BE2C (cell line): ENCODE data around the gene TMEM198. TPM values are rescaled to one million over a fixed set of nuclear protein-coding genes. Genes with fewer than 3 reads are reported as not detected.
A peak's percentile ranks its signal among the peaks of the same experiment; 100 is the strongest.

Experiments
- DNase-seq: peaks from one replicate; pipeline ENCODE4 v3.0.0-alpha.2; 2020
- H3K27me3 ChIP-seq: fragments of 250-450 bp; sonication (Bioruptor Pico); 2 replicates; pipeline ENCODE4 v1.5.1; 2020; ENCODE audit warnings: mild to moderate bottlenecking
- H3K36me3 ChIP-seq: fragments of 250-450 bp; sonication (Bioruptor Pico); 2 replicates; pipeline ENCODE4 v1.5.1; 2020; ENCODE audit warnings: mild to moderate bottlenecking
- H3K4me1 ChIP-seq: fragments of 250-450 bp; sonication (Bioruptor Pico); 2 replicates; pipeline ENCODE4 v1.5.1; 2020
- H3K4me3 ChIP-seq: 2 replicates; pipeline ENCODE4 v1.5.1; 2011; ENCODE audit warnings: low read depth, low read length
- H3K9me3 ChIP-seq: fragments of 250-450 bp; sonication (Bioruptor Pico); 2 replicates; pipeline ENCODE4 v1.5.1; 2020
- CTCF ChIP-seq: IDR thresholded peaks from 2 replicates; pipeline ENCODE4 v1.5.1; 2012; ENCODE audit warnings: mild to moderate bottlenecking, low read depth, low read length
- polyA plus RNA-seq: library from polyadenylated mRNA; unstranded; fragments of >200 nt; gene quantifications from one replicate; pipeline ENCODE4 v1.2.1, GENCODE V29; 2012; ENCODE audit warnings: low read depth, missing spikeins; ENCODE audit not compliant: insufficient read length, insufficient read depth

The TMEM198 gene
- 110 TPM for polyA plus RNA-seq

GRCh38 chr2:219543596-219544358 lies at the start of gene TMEM198, which contains the start of gene CHPF:
TSS of gene TMEM198 (plus strand) at chr2:219544028. CDS start at chr2:219544728, 700 bp downstream.
TSS of gene CHPF (minus strand) at chr2:219543809. CDS start at chr2:219543538, 271 bp downstream.
- DNase-seq = peak; percentile 100
- H3K4me1 ChIP-seq = no peaks in the 10 kb centered on the region; the same call in 1 of the 2 replicates
- no peak for TF ChIP-seq CTCF
- H3K36me3 ChIP-seq = peaks cover 26% of the 10 kb centered on the region
- peak within 1 kb of the TSS; percentile 90 for H3K4me3 ChIP-seq
- H3K9me3 ChIP-seq = no peaks in the 10 kb centered on the region
- no peaks in the 10 kb centered on the region for H3K27me3 ChIP-seq

GRCh38 chr2:219494952-219495530 lies 48.8 kb upstream of the TMEM198 start:
- no peak for TF ChIP-seq CTCF
- Histone ChIP-seq H3K4me3 (no peak overlapping the region), H3K4me1 (peaks cover 30% of the 10 kb centered on the region)

GRCh38 chr2:219495531-219496122 lies 48.2 kb upstream of the TMEM198 start:
- peaks cover 34% of the 10 kb centered on the region for H3K4me1 ChIP-seq
- H3K36me3 ChIP-seq = peaks cover 2% of the 10 kb centered on the region; the same call in 1 of the 2 replicates
- no peak overlapping the region for H3K4me3 ChIP-seq
- peak; percentile 89 for DNase-seq
- no peaks in the 10 kb centered on the region for H3K27me3 ChIP-seq
- H3K9me3 ChIP-seq = no peaks in the 10 kb centered on the region; the same call in 1 of the 2 replicates
- peak; percentile 90 for TF ChIP-seq CTCF

More at GRCh38 chr2:219494952-219495530, 48.8 kb upstream of the TMEM198 start:
- no peak for DNase-seq
- no peaks in the 10 kb centered on the region for H3K27me3 ChIP-seq
- H3K9me3 ChIP-seq = no peaks in the 10 kb centered on the region; the same call in 1 of the 2 replicates
- H3K36me3 ChIP-seq = peaks cover 3% of the 10 kb centered on the region; the same call in 1 of the 2 replicates

GRCh38 chr2:219496247-219496824 lies 47.5 kb upstream of the TMEM198 start:
- H3K4me3 ChIP-seq = no peak overlapping the region
- no peak for DNase-seq
- H3K4me1 ChIP-seq = peaks cover 34% of the 10 kb centered on the region
- no peaks in the 10 kb centered on the region for H3K36me3 ChIP-seq
- no peak for TF ChIP-seq CTCF
- no peaks in the 10 kb centered on the region; the same call in 1 of the 2 replicates for H3K9me3 ChIP-seq
- H3K27me3 ChIP-seq = no peaks in the 10 kb centered on the region

GRCh38 chr2:219496825-219497494 lies 46.9 kb upstream of the TMEM198 start:
- no peak for DNase-seq
- Histone ChIP-seq H3K36me3 (no peaks in the 10 kb centered on the region), H3K4me1 (peaks cover 38% of the 10 kb centered on the region), H3K4me3 (no peak overlapping the region), H3K27me3 (no peaks in the 10 kb centered on the region), H3K9me3 (no peaks in the 10 kb centered on the region; the same call in 1 of the 2 replicates)
- no peak for TF ChIP-seq CTCF
